HepG2 (cell line): Measurements from ENCODE around the gene S100A6. TPM values are rescaled to one million over a fixed set of nuclear protein-coding genes. Genes with fewer than 3 reads are reported as not detected.
A peak's percentile ranks its signal among the peaks of the same experiment; 100 is the strongest.

ENCODE experiments used
- CENPT ChIP-seq: sonication (generic); formaldehyde crosslinking; IDR thresholded peaks from 2 replicates; pipeline ENCODE4 v1.8.0; 2022; ENCODE audit warnings: low read depth, mild to moderate bottlenecking, moderate library complexity, missing genetic modification reagents
- ERF ChIP-seq: IDR thresholded peaks from 2 replicates; pipeline ENCODE4 v1.6.1; 2018; ENCODE audit warnings: missing biosample characterization, missing genetic modification reagents
- GABPA ChIP-seq, 2 experiments: IDR thresholded peaks; 2 replicates each; pipeline ENCODE4 v1.6.1; 2011 to 2016; ENCODE audit warnings: low read depth in 2 of 2, low read length in 1 of 2, missing biosample characterization in 1 of 2, missing genetic modification characterization in 1 of 2
- GPN1 ChIP-seq: sonication (generic); formaldehyde crosslinking; IDR thresholded peaks from 2 replicates; pipeline ENCODE4 v1.5.1; 2020; ENCODE audit warnings: missing genetic modification reagents, borderline replicate concordance
- MYPOP ChIP-seq: sonication (generic); formaldehyde crosslinking; IDR thresholded peaks from 2 replicates; pipeline ENCODE4 v1.8.1; 2023; ENCODE audit warnings: mild to moderate bottlenecking, moderate library complexity, missing genetic modification reagents
- SOX13 ChIP-seq, 3 experiments: fragments of 450-650 bp in 1 of 3; sonication (generic) in 1 of 3; formaldehyde crosslinking in 1 of 3; IDR thresholded peaks in 2 of 3; conservative IDR thresholded peaks in 1 of 3; 2 replicates each; pipeline versions ENCODE4 v1.5.0 to v1.6.1; 2016 to 2020; ENCODE audit warnings: antibody characterized with exemption in 1 of 3, mild to moderate bottlenecking in 1 of 3, missing compliant biosample characterization in 1 of 3, missing genetic modification reagents in 1 of 3, moderate library complexity in 1 of 3
- STAT6 ChIP-seq: sonication (generic); formaldehyde crosslinking; IDR thresholded peaks from 2 replicates; pipeline ENCODE4 v1.4.0; 2020; ENCODE audit warnings: missing genetic modification reagents, mild to moderate bottlenecking, borderline replicate concordance
- TP53 ChIP-seq: sonication (generic); formaldehyde crosslinking; conservative IDR thresholded peaks from 2 replicates; pipeline ENCODE4 v1.4.0; 2020; ENCODE audit warnings: missing genetic modification reagents
- ZBTB4 ChIP-seq: sonication (generic); formaldehyde crosslinking; IDR thresholded peaks from 2 replicates; pipeline ENCODE4 v1.4.0; 2020; ENCODE audit warnings: missing genetic modification reagents, mild to moderate bottlenecking, borderline replicate concordance
- ZNF33B ChIP-seq: sonication (generic); formaldehyde crosslinking; IDR thresholded peaks from 2 replicates; pipeline ENCODE4 v1.5.1; 2020; ENCODE audit warnings: mild to moderate bottlenecking, missing genetic modification reagents
- ZNF629 ChIP-seq: sonication (generic); formaldehyde crosslinking; conservative IDR thresholded peaks from 2 replicates; pipeline ENCODE4 v1.5.0; 2020; ENCODE audit warnings: missing genetic modification reagents
- polyA plus RNA-seq, 8 experiments: library from polyadenylated mRNA; depleted of rRNA in 3 of 8; stranded (reverse) in 7 of 8; unstranded in 1 of 8; fragments of >200 nt; fragmentation: Illumina TruSeq in 4 of 8; extraction: Trizol in 4 of 8; gene quantifications; 2 replicates each; pipeline versions ENCODE4 v1.2.1 to v1.2.3, GENCODE V29; 2011 to 2016; ENCODE audit warnings: low read depth in 4 of 8, missing spikeins in 1 of 8, mixed read lengths in 1 of 8; ENCODE audit not compliant: insufficient read depth in 1 of 8
- total RNA-seq, 5 experiments: library from RNA; depleted of rRNA; stranded (reverse); fragments of >200 nt; fragmentation: Illumina TruSeq; extraction: Trizol; gene quantifications; 2 replicates each; pipeline ENCODE4 v1.2.3, GENCODE V29; 2016; ENCODE audit warnings: low read depth in 1 of 5
- TF ChIP-seq, protein P1 (sequence below): sonication (generic); formaldehyde crosslinking; IDR thresholded peaks from 2 replicates; pipeline ENCODE4 v1.4.0; 2020; ENCODE audit warnings: missing genetic modification reagents, borderline replicate concordance
- TF ChIP-seq, protein P2 (sequence below): IDR thresholded peaks from 2 replicates; pipeline ENCODE4 v1.6.1; 2016
- TF ChIP-seq, protein P3 (sequence below): IDR thresholded peaks from 2 replicates; pipeline ENCODE4 v1.6.1; 2016; ENCODE audit warnings: missing genetic modification reagents, missing compliant biosample characterization

Gene S100A6
- total and polyA plus RNA-seq, 2 of the 13 experiments (the other 11 are each of a cell fraction or from before 2014, with no cell fraction given), result 72.9 to 85.0 TPM

DNA sequence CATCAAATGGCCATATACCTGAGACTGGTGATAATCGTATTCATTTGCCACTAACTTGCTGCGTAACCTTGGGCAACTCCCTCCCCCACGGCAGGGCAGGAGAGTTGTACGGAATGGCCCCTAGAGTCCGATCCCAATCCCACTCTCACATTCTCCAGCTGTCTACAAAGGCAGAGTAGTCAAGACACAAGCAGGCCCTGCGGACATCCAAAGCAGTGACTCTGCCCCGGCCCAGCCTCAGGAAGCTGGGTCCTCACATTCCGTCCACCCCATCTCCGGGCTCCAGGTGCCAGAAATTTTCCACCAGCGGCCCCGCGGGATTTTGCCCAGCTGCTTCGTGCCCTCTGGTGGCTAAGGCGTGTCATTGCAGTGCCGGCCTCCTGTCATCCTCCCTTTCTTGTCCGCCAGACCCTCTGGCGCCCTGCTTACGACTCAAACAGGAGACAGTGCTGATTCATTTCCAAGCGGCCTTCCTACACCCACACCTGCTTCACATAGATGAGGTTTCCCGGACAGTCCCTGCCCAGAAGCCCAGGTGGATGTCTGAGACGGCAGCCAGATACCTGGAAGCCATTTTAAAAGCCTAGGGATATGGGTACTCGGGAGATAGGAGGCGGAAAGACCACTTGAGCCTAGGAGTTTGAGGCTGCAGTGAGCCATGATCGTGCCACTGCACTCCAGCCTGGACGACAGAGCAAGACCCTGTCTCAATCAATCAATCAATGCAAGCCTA, 32.7 kb upstream of the S100A6 start (continued):
- TF ChIP-seq MYPOP (0 out of 2 replicates have a peak, but pooled peaks have one; percentile 32), TP53 (CRISPR knock-in tag) (no peak), ZBTB4 (no peak), SOX13 (IDR thresholded peaks at IDR 0.05) (no peak), SOX13 (CRISPR knock-in tag; conservative IDR thresholded peaks at IDR 0.05 in 1 of 2, IDR thresholded peaks at IDR 0.05 in 1 of 2) (no peak), CENPT (CRISPR knock-in tag) (no peak), ZNF33B (CRISPR knock-in tag) (no peak), ERF (CRISPR knock-in tag) (peak; percentile 29; the same call in 1 of the 2 replicates), ZNF629 (no peak), GPN1 (CRISPR knock-in tag) (no peak), STAT6 (CRISPR knock-in tag) (no peak), GABPA (IDR thresholded peaks at IDR 0.05; ENCODE audit: low read depth, low read length) (no peak), GABPA (CRISPR knock-in tag; IDR thresholded peaks at IDR 0.05; ENCODE audit: low read depth) (no peak)
- TF ChIP-seq, protein P1, sequence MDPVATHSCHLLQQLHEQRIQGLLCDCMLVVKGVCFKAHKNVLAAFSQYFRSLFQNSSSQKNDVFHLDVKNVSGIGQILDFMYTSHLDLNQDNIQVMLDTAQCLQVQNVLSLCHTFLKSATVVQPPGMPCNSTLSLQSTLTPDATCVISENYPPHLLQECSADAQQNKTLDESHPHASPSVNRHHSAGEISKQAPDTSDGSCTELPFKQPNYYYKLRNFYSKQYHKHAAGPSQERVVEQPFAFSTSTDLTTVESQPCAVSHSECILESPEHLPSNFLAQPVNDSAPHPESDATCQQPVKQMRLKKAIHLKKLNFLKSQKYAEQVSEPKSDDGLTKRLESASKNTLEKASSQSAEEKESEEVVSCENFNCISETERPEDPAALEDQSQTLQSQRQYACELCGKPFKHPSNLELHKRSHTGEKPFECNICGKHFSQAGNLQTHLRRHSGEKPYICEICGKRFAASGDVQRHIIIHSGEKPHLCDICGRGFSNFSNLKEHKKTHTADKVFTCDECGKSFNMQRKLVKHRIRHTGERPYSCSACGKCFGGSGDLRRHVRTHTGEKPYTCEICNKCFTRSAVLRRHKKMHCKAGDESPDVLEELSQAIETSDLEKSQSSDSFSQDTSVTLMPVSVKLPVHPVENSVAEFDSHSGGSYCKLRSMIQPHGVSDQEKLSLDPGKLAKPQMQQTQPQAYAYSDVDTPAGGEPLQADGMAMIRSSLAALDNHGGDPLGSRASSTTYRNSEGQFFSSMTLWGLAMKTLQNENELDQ (CRISPR knock-in tag), result no peak
- TF ChIP-seq, protein P2, sequence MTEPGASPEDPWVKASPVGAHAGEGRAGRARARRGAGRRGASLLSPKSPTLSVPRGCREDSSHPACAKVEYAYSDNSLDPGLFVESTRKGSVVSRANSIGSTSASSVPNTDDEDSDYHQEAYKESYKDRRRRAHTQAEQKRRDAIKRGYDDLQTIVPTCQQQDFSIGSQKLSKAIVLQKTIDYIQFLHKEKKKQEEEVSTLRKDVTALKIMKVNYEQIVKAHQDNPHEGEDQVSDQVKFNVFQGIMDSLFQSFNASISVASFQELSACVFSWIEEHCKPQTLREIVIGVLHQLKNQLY (CRISPR knock-in tag), result no peak
- TF ChIP-seq, protein P3, sequence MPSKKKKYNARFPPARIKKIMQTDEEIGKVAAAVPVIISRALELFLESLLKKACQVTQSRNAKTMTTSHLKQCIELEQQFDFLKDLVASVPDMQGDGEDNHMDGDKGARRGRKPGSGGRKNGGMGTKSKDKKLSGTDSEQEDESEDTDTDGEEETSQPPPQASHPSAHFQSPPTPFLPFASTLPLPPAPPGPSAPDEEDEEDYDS (CRISPR knock-in tag), result no peak
